Islet precursor cell (in vitro differentiated cells): Measurements from ENCODE around the gene NT5DC3.

Experiments used
- DNase-seq: peaks from one replicate; pipeline ENCODE4 v3.0.0-alpha.2; 2018

NT5DC3 gene

DNA sequence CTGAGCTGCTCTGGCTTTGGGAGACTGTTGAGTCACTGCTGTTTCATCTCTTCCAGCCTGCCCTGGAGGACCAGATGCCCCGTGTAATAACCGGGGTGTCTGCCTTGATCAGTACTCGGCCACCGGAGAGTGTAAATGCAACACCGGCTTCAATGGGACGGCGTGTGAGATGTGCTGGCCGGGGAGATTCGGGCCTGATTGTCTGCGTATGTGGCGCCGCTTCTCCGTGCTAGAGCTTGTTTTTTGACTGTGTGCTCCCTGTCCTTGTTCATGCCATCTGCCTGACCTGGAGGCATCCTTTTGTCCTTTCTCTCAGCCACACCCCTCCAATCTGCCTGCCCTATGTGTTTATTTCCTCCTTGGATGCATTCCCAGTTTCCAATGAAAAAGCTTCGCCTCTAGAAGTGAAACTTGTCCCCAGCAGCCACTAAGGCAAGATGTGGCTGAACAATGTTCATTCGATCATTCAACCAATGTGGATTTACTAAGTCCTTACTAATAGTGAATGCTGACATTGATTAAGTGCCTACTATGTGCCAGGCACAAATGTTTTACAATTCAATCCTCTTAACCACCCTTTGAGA, 98.6 kb downstream of the NT5DC3 start:
- no peak for DNase-seq

DNA sequence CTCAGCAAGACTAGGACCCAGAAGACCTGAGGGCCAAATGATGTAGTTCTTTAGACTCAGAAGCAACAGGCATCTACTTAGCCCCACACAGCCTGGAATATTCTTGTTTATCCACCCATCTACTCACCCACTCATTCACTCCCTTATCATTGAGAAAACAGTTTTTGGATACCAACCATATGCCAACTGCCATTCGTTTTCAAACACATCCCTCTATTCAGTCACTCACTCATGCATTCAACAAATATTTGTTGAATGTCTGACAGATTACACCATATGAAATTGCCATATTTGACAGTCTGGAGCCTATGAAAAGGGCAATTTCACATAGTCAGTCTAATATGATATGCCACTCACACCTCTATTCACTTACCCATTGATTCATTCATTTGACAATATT, 103.2 kb downstream of the NT5DC3 start:
- no peak for DNase-seq

DNA sequence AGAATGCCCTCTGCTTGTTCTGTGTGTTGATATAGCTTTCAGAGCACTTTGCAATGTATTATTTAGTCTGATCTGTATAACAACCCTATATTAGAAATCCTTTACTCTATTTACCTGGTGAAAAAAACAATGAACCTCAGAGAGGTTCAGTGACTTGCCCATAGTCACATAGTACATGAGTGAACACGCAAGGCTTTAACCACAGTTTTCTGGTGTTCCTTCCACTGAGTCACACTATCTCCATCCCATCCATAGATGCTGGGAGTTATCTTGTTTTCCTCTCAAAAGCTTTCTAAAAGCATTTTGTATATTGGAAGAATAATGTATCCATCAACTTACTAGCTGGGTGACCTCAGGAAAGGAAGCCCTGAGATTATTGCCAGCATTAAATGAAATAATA, 104.5 kb downstream of the NT5DC3 start:
- DNase-seq = no peak

DNA sequence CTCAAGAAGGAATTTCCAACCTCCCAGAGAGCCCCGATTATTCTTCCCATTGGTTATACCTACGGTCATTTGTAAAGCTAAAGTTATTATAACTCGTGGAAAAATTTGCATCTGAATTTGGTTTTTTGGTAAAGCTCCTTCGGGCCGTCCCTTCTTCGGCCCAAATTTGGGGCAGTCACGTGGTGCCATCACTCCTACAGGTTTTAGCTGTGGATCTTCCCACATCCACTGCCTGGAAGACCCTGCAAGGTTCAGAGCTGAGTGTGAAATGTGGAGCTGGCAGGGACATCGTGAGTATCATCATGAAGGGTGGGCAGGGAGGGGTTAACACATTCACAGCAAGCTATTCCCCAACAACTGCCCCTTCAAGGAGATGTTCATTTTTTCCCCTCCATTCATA, 105.7 kb downstream of the NT5DC3 start:
- no peak for DNase-seq

DNA sequence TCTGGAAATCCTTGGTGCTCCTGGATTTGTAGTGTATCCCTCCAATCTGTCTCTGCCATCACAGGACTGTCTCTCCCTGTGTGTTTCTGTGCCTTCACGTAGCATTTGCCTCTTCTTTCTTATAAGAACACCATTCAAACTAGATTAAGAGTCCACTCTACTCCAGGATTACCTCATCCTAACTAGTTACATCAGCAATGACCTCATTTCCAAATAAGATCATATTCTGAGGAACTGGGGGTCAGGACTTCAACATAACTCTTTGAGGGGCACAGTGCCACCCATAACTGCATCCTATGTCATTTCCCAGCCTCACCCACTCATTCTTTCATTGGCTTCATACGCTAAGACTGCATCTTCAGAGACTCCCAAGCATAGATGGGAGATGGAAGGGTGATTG, 106.2 kb downstream of the NT5DC3 start:
- no peak for DNase-seq

DNA sequence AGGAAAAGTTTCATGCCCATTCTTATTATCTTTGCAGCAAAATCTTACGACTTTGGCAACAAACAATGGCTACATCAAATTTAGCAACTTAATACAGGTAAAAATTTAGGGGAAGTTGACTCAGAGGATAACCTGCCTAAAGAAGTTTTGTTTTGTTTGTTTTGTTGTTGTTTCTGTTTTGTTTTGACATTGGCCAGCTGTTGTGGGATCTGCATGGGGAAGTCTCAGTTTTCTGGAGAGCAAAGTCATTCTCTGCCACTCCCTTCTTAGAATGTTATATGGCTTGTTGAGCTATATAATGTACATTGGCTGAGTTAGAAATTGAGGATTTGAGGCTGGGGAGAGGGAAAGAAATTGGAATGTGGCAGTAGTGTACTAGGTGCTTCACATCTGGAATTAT, 109.5 kb downstream of the NT5DC3 start:
- no peak for DNase-seq

DNA sequence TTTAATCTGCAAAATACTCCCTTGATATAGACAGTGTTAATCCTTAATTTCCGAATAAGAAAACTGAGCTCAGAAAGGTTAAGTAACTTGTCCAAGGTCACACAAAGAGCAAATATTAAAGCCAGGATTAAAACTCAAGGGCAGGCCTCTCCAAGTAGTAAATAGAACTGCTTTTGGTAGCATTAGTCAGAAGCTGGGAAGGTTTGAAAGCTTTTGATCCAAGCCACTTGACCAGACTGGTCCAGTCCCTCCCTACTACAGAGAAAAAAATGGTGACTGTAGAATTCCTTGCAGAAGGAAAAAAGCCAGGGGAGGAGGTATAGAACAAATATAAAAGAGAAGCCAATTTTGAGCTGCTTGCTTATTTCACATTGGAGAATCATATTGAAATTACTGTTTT, 111.5 kb downstream of the NT5DC3 start:
- DNase-seq = no peak

DNA sequence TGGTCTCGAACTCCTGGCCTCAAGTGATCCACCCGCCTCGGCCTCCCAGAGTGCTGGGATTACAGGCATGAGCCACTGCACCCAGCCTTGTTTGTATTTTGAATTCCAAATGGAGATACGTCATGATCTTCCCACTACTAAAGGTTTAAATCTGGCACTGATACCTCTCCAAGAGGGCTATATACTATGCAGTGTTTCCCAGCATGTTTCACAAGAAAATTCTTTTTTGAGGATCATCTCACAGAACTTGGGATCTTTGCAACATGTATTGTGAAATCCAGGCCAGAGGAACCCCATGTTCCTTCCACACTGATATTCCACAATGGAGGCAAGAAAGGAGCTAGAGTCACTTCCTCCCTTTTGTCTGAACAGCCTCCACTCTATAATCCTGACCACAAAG, 112.7 kb downstream of the NT5DC3 start:
- no peak for DNase-seq

DNA sequence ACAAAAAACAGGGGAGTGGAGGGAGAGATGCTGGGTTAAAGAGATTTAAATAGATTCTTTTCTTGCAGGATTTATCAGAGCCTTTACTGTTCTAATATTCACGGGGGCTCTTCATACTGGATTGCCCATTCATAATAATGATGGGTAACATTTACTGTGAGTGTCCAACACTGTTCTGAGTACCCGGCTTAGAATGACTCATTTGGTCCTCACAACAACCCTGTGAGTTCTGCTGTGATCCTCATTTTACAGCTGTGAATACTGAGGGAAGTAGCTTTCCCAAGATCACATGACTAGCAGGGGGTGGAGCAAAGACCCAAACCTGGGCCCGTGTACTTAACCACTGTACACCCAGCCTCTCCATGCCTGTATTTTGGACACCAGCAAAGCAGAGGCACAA, 113.4 kb downstream of the NT5DC3 start:
- no peak for DNase-seq

DNA sequence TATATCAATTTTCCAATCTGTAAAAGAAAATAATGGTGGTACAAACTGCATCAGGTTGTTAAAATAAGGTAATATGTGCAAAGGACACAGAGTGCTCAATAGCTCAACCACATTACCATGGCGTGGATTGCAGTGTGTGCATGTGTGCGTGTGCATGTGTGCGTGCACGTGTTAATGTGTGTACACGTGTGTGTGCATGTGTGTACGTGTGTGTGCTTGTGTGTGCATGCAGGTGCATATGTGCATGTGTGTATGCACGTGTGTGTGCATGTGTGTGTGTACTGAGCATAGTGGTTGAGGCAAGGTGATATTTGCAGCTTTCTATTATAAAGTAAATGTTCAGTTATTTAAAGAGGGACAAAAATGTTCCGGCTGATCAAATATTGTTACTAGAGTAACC, 115.6 kb downstream of the NT5DC3 start:
- no peak for DNase-seq
